Esophagus (tissue), 2 donors: ENCODE results near the gene RNF14. TPM values are rescaled to one million over a fixed set of nuclear protein-coding genes. Genes with fewer than 3 reads are reported as not detected.
A peak's percentile ranks its signal among the peaks of the same experiment; 100 is the strongest.
"Not testable (repeated sequence)": the region's sequence is repeated elsewhere in the genome, so short reads cannot be mapped to it uniquely, and the experiment has no call there.

Experiments
- H3K27ac ChIP-seq, 2 donors: one replicate each; pipeline ENCODE4 v1.5.1; 2013; ENCODE audit warnings: low read depth in 2 of 2, mild to moderate bottlenecking in 2 of 2, inconsistent platforms in 1 of 2, low read length in 1 of 2, moderate library complexity in 1 of 2
- H3K27me3 ChIP-seq, 2 donors: one replicate each; pipeline ENCODE4 v1.6.1; 2013; ENCODE audit warnings: low read length in 2 of 2, control low read depth in 1 of 2, mild to moderate bottlenecking in 1 of 2; ENCODE audit not compliant: insufficient read depth in 2 of 2, control insufficient read depth in 1 of 2
- H3K36me3 ChIP-seq, 2 donors: one replicate each; pipeline ENCODE4 v1.6.1; 2013; ENCODE audit warnings: low read length in 1 of 2; ENCODE audit not compliant: control insufficient read depth in 2 of 2, insufficient read depth in 2 of 2
- H3K4me1 ChIP-seq, 2 donors: one replicate each; pipeline ENCODE4 v1.6.1; 2013; ENCODE audit warnings: low read length in 1 of 2; ENCODE audit not compliant: control insufficient read depth in 2 of 2, insufficient read depth in 2 of 2
- H3K4me3 ChIP-seq, 2 donors: one replicate each; pipeline ENCODE4 v1.5.1; 2013; ENCODE audit warnings: low read length in 2 of 2, mild to moderate bottlenecking in 2 of 2, low read depth in 1 of 2, moderate library complexity in 1 of 2
- H3K9me3 ChIP-seq, 2 donors: one replicate each; pipeline ENCODE4 v1.6.1; 2013; ENCODE audit warnings: mild to moderate bottlenecking in 2 of 2, low read depth in 1 of 2, low read length in 1 of 2, moderate library complexity in 1 of 2; ENCODE audit not compliant: control insufficient read depth in 2 of 2, insufficient read depth in 1 of 2
- WGBS, 2 donors: extraction: QIAGEN DNeasy Blood & Tissue Kit; methylation state at CpG; one replicate each; pipeline ENCODE4 v1.1.7; 2013; 5-methylcytosine and 5-hydroxymethylcytosine counted together
- polyA plus RNA-seq, 2 donors: library from polyadenylated mRNA; stranded (reverse); fragments of 200-250 nt; gene quantifications; one replicate each; pipeline ENCODE4 v1.2.3, GENCODE V29; 2013
- donor health status: healthy with polysubstance abuse.
- donor health status: Bipolar disorder and iron deficiency.

The RNF14 gene
- 10 to 100 TPM in 1 of 2 donors, 1 to 10 TPM in 1; 7.9 to 14.8 TPM for polyA plus RNA-seq

DNA sequence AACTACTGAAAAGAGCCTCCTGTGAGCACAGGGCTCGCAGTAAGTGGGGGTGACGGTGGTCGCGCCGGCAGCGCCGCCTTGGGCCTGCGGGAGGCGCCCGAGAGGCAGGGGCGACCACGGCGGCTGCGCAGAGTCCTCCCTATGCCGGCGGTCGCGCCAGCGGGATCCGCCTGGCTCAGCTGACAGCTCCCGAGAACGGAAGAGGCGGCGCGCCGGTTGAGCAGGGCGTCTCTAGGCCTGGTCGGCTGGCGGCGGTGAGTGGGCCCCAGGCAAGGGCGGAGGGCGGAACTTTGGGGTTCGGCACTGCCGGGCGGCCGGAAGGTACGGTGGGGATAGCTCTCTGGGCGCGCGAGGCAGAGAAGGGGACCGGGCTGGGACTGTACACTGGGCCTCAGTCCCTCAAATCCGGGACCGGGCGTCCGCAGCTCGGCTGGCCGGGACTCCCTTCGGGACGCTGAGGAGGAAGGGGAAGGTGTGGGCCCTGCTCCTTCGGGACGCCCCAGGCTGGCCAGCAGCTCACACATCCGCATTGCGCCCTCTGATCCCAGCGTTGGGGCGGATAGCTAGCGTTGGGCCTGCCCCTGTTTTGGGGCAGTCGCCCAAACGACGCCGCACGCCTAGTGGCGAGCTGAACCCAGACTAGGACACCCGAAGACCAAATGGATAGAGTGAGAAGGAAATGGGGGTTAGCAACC, at the start of gene RNF14:
Gene RNF14 (plus strand): TSS at position 192 of the 695 bp plus-strand sequence. CDS start 4,484 bp downstream, outside the sequence.
- 0% methylated on average over 61 to 63 of the region's 63 CpGs for WGBS, 2 donors
- Histone ChIP-seq H3K4me3 (peak within 1 kb of the TSS; percentile 55 to 83), H3K9me3 (no peaks in the 10 kb centered on the region), H3K36me3 (no peaks in the 10 kb centered on the region), H3K27ac (peak within 1 kb of the TSS; percentile 97 to 98), H3K27me3 (no peaks in the 10 kb centered on the region), H3K4me1 (no peaks in the 10 kb centered on the region)

DNA sequence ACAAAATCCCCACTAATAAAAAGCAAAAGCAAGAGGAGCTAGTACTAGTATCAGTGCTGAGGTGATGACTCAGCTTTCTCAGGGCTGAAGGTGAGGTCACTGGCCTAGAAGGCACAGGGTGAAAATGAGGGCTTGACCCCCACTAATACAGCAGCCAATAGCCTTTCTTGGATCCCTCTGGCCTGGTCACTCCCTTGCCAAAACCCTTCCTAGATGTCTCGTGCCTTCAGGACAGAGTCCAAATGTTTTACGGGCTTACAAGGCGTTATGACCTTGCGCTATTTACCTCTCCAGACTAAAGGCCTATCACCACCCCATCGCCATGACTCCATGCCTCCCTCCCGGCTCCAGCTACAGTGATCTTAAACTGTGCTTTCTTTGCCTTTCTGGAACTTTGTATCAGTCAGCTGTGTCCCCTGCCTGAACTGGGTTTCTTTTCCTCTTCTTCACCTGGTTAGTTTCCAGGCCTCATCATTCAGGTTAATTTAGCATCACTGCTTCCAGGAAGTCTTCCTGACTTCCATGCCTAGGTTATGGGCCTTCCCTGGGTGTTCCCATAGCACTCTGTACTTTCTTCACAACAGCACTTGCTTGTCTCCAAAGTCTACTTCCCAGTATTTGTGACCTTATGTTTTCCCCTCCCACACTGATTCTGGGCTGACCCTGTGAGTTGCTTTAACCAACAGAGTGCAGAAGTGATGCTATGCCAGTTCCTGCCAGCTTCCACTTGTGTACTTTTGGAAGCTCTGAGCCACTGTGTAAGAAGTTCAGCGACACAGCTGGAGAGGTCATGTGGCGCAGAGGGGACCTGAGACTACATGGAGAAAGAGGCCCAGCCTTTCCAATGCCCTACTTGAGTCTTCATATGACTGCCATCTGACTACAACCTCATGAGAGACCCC, 49.4 kb upstream of the RNF14 start:
- WGBS, 2 donors = 83 to 90% methylated on average over 8 of the region's 8 CpGs
- Histone ChIP-seq H3K4me3 (no peak overlapping the region), H3K27ac (no peak overlapping the region), H3K9me3 (no peaks in the 10 kb centered on the region), H3K4me1 (peaks cover 0 to 3% of the 10 kb centered on the region in 2 donors), H3K27me3 (no peaks in the 10 kb centered on the region), H3K36me3 (no peaks in the 10 kb centered on the region)

DNA sequence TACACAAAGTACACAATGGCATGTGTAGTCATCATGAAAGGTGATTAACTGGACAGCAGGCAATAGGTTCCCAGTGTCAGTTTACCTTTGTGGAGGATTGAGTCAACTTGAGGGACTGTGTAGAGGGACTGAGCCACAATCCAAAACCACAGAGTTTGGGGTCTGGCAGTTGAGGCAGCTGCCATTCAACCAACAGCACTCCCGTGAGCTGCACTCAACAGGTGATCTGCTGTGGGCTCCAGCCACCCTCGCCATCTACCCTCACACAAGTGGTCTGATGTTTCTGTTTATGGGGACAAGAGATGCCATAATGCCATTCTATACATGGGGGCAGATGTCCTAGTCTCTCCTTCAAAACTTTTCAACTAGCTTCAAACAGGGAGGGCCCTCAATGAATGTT, 48.1 kb upstream of the RNF14 start:
- Histone ChIP-seq H3K27me3 (no peaks in the 10 kb centered on the region), H3K4me3 (no peak overlapping the region), H3K27ac (no peak overlapping the region), H3K4me1 (peaks cover 0 to 3% of the 10 kb centered on the region in 2 donors), H3K9me3 (no peaks in the 10 kb centered on the region), H3K36me3 (peaks cover 0 to 3% of the 10 kb centered on the region in 2 donors)
- 78 to 86% methylated on average over 2 of the region's 2 CpGs for WGBS, 2 donors

DNA sequence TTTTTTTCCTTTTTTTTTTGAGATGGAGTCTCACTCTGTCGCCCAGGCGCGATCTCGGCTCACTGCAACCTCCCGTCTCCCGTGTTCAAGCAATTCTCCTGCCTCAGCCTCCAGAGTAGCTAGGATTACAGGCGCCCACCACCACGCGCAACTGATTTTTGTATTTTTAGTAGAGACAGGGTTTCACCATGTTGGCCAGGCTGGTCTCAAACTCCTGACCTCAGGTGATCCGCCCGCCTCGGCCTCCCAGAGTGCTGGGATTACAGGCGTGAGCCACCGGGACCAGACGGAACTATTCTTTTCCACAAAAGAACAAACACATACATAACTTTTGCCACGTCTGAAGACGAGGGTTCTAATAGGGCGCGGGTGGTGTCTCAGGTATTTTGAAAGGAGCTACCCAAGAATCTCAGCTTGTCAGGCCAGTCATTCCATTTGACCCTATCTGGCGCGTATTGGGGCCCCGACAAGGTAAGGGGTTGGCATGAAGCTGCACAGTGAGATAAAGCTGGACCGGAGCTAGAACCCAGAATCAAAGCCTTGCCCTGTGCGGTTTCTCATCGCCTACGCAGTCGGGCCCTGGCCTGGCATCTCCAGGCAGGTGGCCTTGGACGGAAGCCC, 46.0 kb upstream of the RNF14 start:
- WGBS, 2 donors = 51 to 55% methylated on average over 28 of the region's 28 CpGs
- not testable (repeated sequence) for H3K4me1 ChIP-seq, H3K9me3 ChIP-seq, H3K27me3 ChIP-seq
- H3K27ac ChIP-seq = peak overlapping the region; percentile 99 to 100
- peak overlapping the region; percentile 62 to 89 for H3K4me3 ChIP-seq
- H3K36me3 ChIP-seq = peaks cover 3 to 13% of the 10 kb centered on the region in 2 donors

DNA sequence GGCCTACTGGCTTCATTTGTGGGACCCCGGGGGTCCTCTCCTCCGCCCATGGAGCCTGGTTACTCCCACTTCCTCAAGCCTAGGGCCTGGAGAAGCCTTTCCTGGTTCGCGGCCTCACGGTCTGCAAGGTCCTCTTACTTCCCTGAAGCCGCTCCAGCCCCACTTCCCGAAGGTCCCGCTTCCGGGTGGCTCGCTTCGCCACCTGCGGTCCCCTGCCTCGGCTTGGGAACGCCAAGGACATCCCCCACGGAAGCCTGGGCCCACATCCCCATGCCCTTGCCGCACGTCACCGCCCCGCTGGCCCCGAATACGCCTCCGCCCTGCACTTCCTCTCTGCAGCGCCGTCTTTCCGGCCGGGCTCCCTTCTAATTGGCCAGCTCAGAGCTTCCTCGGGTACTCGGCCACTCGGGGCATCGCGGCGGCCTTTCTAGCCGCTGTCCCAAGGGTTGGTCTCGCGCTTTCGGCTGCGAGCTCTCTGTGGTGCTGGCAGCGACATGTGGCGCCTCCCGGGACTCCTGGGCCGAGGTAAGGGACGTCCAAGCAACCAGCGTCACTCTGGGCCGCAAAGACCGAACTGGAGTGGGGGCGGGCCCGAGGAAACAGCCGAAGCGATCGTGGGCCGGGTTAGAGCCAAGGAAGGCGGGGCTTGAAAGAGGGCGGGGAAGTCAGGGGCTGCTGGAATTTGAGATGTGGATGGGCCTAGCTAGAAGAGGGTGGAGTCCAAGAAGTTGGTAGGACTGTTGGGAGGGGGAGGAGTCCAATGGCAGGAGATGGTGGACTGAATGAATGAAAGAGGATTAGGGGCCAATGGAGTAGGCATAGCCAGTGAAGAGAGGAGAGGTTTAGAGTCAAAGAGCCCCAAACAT, 45.2 kb upstream of the RNF14 start, which contains the start of gene DELE1:
Gene DELE1 (plus strand): TSS at position 424 of the 866 bp plus-strand sequence. CDS start 71 bp downstream, at position 495.
- Histone ChIP-seq H3K27ac (peak within 1 kb of the TSS; percentile 99 to 100), H3K36me3 (peaks cover 3 to 19% of the 10 kb centered on the region in 2 donors), H3K4me1 (peaks cover 0 to 6% of the 10 kb centered on the region in 2 donors), H3K9me3 (no peaks in the 10 kb centered on the region), H3K27me3 (no peaks in the 10 kb centered on the region), H3K4me3 (peak within 1 kb of the TSS; percentile 62 to 89)
- 0 to 1% methylated on average over 53 of the region's 53 CpGs for WGBS, 2 donors

- Histone ChIP-seq H3K36me3 (peaks cover 14 to 36% of the 10 kb centered on the region in 2 donors), H3K4me1 (peaks cover 0 to 6% of the 10 kb centered on the region in 2 donors), H3K27me3 (no peaks in the 10 kb centered on the region), H3K9me3 (no peaks in the 10 kb centered on the region), H3K4me3 (no peak overlapping the region), H3K27ac (no peak overlapping the region)
- 81 to 84% methylated on average over 2 of the region's 2 CpGs for WGBS, 2 donors
Observed at GRCh38 chr5:141926434-141926833, 42.5 kb upstream of the RNF14 start.

DNA sequence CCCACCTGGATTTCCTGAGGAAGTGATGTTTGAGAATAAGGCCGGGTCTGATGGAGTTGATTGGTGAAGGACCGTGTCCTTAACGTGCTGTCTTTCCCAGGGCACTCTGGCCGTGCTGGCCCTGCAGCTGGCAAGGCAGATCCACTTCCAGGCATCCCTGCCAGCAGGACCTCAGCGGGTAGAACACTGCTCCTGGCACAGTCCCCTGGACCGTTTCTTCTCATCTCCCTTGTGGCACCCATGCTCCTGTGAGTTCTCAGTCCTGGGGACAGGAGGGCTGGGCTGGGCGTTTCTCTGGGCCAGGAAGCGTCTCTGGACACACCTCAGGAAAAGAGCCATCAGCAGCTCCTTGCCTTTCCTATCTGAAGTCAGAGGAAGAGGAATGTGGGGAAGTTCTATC, 40.9 kb upstream of the RNF14 start:
- H3K27ac ChIP-seq = no peak overlapping the region
- H3K4me1 ChIP-seq = peaks cover 0 to 6% of the 10 kb centered on the region in 2 donors
- 77 to 82% methylated on average over 8 of the region's 8 CpGs for WGBS, 2 donors
- no peaks in the 10 kb centered on the region for H3K9me3 ChIP-seq
- peaks cover 14 to 37% of the 10 kb centered on the region in 2 donors for H3K36me3 ChIP-seq
- H3K4me3 ChIP-seq = no peak overlapping the region
- H3K27me3 ChIP-seq = no peaks in the 10 kb centered on the region

GRCh38 chr5:141929398-141930058, 39.4 kb upstream of the RNF14 start:
- Histone ChIP-seq H3K27ac (no peak overlapping the region), H3K36me3 (peaks cover 15 to 45% of the 10 kb centered on the region in 2 donors), H3K9me3 (no peaks in the 10 kb centered on the region), H3K4me3 (no peak overlapping the region), H3K4me1 (peaks cover 0 to 2% of the 10 kb centered on the region in 2 donors), H3K27me3 (no peaks in the 10 kb centered on the region)
- WGBS, 2 donors = 91 to 92% methylated on average over 19 of the region's 19 CpGs
